Vagina (tissue), 2 donors: Measurements from ENCODE around the gene PCYOX1L.

Experiments
- CTCF ChIP-seq, 3 experiments: fragments of 450-650 bp in 2 of 3; fragments of 200-600 bp in 1 of 3; sonication (generic) in 1 of 3; IDR thresholded peaks; one replicate each; pipeline ENCODE4 v1.5.1; 2017 to 2019; ENCODE audit warnings: antibody characterized with exemption in 3 of 3, mild to moderate bottlenecking in 2 of 3, moderate library complexity in 2 of 3
- POLR2A ChIP-seq, 2 donors: fragments of 450-650 bp; IDR thresholded peaks; one replicate each; pipeline ENCODE4 v1.6.1; 2017; ENCODE audit warnings: antibody characterized with exemption in 2 of 2, mild to moderate bottlenecking in 2 of 2, moderate library complexity in 2 of 2

GRCh38 chr5:149310488-149310887 lies 47.4 kb upstream of the PCYOX1L start:
- TF ChIP-seq CTCF (IDR thresholded peaks at IDR 0.05) (no peak), POLR2A (IDR thresholded peaks at IDR 0.05) (no peak)
